GM12875 (cell line): Measurements from ENCODE around the gene ALLC.
"Not testable (repeated sequence)": the region's sequence is repeated elsewhere in the genome, so short reads cannot be mapped to it uniquely, and the experiment has no call there.

Experiments used
- H3K4me3 ChIP-seq: one replicate; pipeline ENCODE4 v1.5.1; 2011; ENCODE audit warnings: low read depth, low read length, control low read depth
- TF ChIP-seq, protein P1 (sequence below): IDR thresholded peaks from 2 replicates; pipeline ENCODE4 v1.5.1; 2011; ENCODE audit warnings: low read depth, mild to moderate bottlenecking, control low read depth, inconsistent platforms, low read length, moderate library complexity, borderline replicate concordance; ENCODE audit not compliant: insufficient read depth

Gene ALLC

GRCh38 chr2:3633982-3634595 is 23.9 kb upstream of the ALLC start:
- H3K4me3 ChIP-seq, result no peak overlapping the region
- TF ChIP-seq, protein P1, sequence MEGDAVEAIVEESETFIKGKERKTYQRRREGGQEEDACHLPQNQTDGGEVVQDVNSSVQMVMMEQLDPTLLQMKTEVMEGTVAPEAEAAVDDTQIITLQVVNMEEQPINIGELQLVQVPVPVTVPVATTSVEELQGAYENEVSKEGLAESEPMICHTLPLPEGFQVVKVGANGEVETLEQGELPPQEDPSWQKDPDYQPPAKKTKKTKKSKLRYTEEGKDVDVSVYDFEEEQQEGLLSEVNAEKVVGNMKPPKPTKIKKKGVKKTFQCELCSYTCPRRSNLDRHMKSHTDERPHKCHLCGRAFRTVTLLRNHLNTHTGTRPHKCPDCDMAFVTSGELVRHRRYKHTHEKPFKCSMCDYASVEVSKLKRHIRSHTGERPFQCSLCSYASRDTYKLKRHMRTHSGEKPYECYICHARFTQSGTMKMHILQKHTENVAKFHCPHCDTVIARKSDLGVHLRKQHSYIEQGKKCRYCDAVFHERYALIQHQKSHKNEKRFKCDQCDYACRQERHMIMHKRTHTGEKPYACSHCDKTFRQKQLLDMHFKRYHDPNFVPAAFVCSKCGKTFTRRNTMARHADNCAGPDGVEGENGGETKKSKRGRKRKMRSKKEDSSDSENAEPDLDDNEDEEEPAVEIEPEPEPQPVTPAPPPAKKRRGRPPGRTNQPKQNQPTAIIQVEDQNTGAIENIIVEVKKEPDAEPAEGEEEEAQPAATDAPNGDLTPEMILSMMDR, result no peak

- no peak overlapping the region for H3K4me3 ChIP-seq
- TF ChIP-seq, protein P1, result no peak
Measured at GRCh38 chr2:3634596-3635121, 23.3 kb upstream of the ALLC start.

GRCh38 chr2:3635171-3635974 is 22.6 kb upstream of the ALLC start:
- no peak overlapping the region for H3K4me3 ChIP-seq
- TF ChIP-seq, protein P1, result no peak

GRCh38 chr2:3635975-3636327 is 22.0 kb upstream of the ALLC start:
- not testable (repeated sequence) for H3K4me3 ChIP-seq

DNA sequence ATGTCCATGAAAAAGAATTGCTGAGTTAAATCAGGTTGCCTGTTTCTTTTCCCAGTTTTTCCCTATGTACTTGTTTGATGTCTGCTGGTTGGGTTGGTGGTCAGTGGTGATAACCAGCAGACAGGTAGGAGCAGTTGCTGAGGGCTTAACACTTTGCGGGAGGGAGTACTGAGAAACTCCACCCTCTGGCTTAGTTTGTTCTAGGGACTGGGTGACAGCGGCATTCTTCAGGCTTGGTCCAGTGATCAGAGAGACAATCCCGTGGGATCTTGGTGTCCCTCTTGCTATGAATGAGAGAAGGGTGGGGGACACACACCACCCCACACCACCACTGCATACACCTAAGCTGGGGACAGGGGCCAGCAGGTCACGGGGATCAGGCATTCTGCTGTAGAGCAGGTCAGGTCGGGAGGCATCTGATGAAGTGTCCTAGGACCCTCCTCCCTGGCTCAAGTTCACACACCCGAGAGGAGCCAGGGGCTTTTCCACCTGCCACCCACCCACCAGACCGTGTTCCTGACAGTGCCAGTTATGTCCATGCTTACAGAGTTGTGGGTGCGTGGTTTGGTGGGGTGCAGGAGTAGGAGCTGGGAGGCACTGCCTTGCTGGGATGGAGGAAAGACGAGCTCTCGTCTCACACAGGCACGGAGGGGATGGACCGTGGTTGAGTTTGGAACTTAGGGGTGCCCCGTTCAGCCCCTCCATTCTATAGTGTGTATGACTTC is 21.3 kb upstream of the ALLC start:
- TF ChIP-seq, protein P1, result no peak
- no peak overlapping the region for H3K4me3 ChIP-seq

DNA sequence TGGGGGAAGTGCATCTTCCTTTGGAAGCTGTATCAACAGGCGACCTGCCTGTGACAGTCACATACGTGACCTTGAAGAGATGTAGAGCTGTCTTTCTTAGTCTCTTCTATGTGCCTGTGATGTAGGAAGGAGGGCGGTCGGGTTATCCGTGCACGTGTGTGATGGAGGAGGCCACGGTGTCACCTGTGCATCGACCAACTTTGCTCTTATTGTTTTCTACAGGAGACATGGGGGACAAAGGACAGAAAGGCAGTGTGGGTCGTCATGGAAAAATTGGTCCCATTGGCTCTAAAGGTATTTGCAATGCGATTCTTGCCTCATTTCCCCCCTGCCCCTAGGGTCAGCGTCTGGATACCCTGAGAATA is 20.7 kb upstream of the ALLC start:
- TF ChIP-seq, protein P1, result no peak
- no peak overlapping the region for H3K4me3 ChIP-seq

- TF ChIP-seq, protein P1, result no peak
Measured at GRCh38 chr2:3637692-3638455, 20.1 kb upstream of the ALLC start.

More at GRCh38 chr2:3637692-3638455, 20.1 kb upstream of the ALLC start:
- no peak overlapping the region for H3K4me3 ChIP-seq
